ENCODE results near the gene OR1F1.

GRCh38 chr16:3140603-3141427 is 47.2 kb upstream of the OR1F1 start:
- TF ChIP-seq CTCF (IDR thresholded peaks at IDR 0.05) (no peak), ZFX (IDR thresholded peaks at IDR 0.05; ENCODE audit: borderline replicate concordance) (no peak)
